Stimulated activated CD4-positive, alpha-beta T cell treated with anti-CD3 and anti-CD28 coated beads, TNF-alpha, amount 100 ng/mL, for 24 hours (primary cell): ENCODE results near the gene ARHGEF7.
A peak's percentile ranks its signal among the peaks of the same experiment; 100 is the strongest.

Source experiments
- DNase-seq, 3 experiments: peaks; one replicate each; pipeline ENCODE4 v3.0.0-alpha.2; 2020; ENCODE audit warnings: low read depth in 3 of 3

Gene ARHGEF7

DNA sequence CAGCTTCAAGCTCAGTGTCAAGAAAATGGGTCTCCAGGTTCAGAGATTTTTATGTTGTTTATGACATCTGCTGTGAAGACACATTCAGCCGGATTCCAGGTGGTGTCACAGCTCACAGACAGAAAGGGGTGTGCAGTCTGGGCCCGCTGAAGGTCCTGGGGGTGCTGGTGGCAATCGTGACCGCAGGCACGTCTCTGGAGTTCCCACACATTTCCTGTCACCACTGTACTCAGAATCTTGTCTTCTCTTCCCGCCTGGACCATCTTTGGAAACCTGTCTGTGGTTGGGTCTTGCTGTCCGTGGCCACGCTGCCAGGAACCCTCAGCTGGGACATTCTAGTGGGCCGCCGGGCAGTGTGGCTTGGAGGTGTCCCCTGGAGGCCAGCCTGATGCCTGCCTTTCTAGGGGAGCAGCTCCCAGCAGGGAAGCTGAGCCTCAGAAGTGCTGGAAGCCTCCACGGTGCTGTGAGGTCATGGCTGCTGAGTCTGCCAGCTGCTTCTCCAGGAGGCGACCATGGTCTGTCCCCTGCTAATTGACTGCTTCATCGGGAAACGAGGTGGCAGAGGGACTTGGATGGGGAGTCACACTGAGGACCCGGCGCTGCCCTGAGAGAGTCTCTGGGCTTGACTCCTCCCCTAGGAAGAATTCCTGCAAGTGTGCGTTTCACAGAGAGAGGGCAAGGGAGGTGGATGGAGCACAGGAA lies 209.0 kb downstream of the ARHGEF7 start:
- DNase-seq = peak in 1 of 3 experiments; percentile 5

DNA sequence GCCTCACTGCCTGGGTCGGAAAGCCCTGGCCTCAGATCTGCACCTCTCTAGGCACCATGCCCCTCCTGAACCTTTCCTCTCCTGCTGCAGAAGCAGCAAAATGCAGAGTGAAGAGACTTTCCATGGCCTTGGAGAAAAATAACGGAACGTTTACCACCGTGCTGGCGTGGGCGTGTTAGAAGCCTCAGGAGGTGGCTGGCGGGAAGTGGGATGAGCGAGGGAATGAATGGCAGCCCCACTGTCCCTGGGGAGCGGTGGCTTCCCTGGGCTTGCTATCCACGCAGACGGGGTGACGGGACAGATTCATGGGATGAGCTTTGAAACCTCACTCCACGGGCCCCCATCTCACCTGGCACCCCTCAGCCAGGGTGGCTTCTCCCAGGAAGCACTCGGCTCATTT lies 209.6 kb downstream of the ARHGEF7 start:
- no peak for DNase-seq

DNA sequence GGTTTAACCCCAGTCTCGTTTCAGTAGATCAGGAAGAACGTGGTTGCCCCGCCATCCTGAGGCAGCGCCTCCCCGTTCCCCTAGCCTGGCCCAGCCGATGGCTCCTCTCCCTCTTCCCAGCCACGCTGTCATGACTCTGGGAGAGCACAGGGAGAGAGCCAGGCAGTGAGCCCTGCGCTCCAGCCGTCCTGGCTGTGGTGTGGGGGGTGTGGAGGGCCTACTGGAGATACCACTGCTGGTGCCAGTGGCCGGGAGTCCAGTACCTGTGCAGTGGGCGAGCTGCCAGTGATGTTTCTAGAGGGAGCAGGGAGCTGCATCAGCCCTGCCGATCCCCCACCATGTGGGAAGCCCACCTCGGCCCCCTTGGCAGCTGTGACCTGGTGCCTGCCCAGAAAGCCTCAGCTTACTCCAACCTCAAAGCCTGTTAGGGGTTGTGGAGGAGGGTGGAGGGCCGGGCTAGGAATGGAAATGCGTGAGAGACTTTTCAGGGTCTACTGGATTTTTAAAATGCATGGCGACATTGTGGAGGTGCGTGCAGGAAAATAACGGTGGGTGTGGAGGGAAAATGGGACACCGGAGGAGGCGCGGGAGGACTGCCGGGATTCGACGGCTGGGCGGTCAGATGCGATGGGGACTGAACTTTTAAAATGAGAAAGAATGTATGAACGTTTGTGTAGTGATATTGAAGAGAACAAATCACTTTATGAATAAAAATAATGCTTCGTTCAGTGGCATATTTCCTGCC lies 210.2 kb downstream of the ARHGEF7 start:
- DNase-seq = no peak

DNA sequence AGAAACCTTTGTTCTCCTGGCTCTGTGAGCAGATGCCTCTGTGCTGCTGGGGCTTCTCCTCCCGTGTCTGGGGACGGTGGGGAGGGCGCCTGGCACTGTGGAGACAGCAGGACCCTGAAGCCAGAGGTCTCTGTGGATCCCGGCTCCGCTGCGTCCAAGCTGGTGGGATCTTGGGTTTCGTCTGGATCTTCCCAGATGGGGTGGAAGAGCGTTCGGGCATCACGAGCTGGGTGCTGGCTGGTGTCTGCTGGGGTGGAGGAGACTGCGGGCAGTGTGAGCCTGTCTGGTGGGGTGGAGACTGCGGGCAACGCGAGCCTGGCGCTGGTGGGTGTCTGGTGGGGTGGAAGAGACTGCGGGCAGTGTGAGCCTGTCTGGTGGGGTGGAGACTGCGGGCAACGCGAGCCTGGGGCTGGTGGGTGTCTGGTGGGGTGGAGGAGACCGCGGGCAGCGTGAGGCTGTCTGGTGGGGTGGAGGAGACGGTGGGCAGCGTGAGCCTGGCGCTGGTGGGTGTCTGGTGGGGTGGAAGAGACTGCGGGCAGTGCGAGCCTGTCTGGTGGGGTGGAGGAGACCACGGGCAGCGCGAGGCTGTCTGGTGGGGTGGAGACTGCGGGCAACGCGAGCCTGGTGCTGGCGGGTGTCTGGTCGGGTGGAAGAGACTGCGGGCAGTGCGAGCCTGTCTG lies 211.0 kb downstream of the ARHGEF7 start:
- no peak for DNase-seq

DNA sequence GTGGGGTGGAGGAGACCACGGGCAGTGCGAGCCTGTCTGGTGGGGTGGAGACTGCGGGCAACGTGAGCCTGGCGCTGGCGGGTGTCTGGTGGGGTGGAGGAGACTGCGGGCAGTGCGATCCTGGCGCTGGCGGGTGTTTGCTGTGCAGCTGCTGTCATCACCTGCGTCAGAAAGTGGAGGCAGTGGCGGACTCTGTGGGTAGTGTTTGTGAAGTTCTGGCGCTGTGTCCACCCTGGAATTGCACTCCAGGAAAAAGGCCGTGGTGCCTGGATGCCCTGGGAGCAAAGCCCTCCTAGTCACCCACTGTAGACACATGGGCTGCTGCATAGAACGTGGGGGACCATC lies 211.5 kb downstream of the ARHGEF7 start:
- DNase-seq = no peak

DNA sequence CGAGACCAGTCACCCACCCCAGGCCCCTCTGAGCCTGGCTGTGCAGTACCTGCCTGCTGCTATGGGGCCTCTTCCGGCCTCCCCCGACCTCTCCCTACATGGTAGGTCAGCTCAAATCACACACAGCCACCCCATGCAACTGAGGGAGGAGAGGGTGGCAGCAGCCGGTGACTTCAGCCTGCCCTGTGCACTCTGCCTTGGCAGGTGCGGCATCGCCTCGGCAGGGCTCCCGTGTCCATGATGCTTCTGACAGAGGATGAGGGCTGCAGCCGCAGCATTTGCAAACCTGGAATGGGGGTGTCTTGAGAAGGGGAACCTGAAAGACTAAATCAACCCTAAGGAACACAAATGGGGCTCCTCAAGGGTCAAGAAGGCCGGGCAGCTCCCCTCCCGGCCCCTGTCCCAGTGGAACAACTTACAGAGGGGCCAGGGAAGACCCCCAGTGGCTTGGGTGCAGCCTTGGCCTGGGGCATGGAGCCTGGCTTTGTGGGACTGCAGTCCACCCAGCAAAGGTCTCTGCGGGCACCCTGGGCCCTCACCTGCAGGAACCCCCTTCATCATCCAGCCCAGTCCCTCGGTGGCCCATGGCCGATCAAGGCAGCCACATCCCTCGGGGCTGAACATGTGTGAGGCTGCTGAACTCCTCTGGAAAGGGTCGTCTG lies 212.0 kb downstream of the ARHGEF7 start:
- DNase-seq = no peak

DNA sequence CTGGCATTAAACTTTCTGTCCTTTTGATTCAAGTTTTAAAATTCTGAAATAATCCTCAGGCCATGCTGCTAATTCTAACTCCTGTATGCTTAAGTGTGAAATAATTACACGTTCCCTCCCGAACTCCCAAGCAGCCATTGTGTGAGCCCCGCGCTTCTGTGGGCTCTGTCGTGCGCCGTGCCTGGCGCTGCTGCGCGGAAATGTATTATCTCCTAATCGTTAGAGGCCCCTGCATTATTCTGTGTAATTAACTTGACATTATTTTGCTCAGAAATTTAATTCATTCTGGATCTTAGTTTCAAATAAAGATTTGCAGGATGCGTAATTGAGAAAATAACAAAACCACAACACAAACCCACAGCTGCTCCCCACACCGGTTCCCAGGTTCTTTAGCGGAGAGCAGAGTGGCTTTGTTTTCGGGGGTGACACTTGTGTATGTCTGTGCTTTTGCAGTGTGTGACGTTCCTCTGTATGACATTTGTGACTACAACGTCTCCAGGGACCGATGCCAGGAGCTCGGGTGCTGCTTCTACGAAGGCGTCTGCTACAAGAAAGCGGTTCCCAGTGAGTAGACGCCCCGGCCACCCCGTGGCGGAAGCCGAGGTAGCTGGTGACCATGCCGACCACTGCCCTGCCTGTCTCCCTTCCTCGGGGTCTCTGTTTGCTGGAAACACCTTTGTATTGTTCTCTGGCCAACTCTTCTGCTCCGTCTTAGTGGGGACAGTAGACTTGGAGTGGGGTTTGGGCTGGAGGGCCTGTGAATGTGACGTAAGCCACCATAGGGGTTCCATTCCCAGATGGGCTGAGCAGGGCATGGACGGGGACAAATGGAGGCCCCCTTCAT lies 212.8 kb downstream of the ARHGEF7 start:
- DNase-seq = no peak

DNA sequence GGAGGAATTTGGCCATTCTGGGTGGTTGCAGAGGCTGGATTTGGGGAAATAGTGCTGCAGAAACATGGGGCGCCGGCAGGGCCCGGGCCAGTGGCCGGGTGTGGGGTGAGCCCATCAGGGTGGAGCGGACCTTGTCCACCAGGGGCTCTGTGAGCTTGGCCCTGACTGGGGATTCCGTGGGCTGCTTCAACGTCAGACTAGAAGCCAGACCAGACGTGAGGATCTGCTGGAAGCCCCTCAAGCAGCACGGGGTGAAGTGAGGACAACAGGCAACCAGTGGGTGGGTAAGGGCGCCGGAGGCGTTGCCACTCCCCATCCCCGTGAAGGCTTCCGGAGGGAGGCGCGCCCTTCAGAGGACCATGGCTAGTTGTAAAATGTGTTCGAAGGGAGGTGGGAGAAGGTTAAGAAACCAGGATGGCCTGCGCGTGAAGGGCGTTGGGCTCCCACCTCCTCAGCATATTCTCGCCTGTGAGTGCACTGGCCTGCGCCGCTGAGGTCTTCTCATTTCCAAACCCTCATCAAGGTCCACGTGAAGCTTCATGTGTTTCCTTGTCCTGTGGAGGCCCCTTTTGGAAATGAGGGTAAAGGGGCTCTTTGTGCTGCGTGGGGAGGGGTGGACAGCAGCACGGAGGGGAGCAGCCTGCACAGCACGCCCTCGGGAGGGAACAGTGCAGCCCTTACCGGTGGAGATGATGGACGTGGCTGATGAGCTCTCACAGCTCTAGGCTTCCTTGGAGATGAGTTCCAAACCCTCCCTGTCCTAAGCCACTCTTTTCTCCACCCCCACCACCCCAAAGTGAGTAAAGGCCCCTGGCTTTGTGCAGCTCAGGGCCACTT lies 213.7 kb downstream of the ARHGEF7 start:
- no peak for DNase-seq

DNA sequence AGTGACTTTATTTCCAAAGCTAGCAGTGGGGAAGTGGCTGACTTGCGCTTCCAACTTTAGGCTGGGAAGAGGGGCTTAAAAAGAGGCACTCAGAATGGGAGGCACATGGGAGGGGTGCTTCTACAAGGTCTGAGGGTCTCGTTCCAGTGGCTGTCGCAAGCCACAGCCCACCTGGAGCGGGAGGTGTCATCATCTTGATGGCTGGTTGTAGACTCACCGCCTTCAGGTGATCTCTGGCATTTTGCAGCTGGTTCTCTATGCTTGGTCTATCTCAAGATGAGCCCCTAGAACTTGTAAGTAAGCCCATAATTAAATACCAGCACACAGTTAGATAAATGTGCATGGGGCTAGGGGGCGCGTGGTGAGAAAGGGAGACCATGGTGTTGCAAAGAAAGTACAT lies 214.5 kb downstream of the ARHGEF7 start:
- DNase-seq = no peak

DNA sequence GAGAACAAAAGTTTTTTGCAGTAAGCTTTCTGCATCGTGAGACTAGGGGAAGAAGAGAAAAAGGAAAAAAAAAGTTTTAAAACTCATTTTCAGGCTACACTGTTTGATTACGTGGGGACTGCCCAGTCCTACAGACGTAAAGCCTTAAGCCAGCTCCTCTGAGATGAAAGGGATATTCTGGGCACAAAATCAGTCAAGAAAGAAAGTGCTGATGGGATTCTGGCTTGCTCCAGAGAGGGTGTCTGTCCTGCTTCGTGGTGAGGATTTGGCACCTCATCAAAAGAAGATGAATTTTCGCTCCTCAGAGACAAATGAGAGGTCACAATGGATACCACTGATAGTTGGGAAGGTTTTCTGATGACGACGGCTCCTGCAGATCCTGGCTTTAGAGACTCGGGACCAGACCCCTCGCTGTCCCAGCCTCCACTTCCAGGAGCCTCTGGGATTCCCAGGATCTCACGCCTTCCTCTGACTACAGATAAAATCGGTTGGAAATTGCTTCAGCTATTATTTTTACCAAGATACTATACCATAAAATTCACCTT lies 215.0 kb downstream of the ARHGEF7 start:
- DNase-seq = no peak

DNA sequence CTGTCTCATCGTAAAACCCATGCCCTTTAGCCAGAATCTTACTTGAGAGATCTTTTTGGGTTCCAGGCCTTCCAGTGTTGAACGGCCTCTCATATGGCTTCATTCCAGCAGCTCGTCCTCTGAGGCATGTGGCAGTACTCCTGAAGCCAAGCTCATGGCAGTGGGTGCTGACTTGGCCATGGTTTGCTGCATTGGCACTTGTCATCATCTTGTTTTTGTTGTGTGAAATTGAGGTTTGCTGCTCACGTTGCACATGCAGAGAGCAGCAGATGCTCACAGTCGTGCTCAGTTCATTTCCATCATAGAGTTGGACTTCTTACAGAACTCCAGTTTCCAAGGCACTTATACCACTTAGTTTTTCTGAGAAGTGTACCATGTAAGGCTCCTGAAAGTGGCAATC lies 220.2 kb downstream of the ARHGEF7 start:
- DNase-seq = no peak

DNA sequence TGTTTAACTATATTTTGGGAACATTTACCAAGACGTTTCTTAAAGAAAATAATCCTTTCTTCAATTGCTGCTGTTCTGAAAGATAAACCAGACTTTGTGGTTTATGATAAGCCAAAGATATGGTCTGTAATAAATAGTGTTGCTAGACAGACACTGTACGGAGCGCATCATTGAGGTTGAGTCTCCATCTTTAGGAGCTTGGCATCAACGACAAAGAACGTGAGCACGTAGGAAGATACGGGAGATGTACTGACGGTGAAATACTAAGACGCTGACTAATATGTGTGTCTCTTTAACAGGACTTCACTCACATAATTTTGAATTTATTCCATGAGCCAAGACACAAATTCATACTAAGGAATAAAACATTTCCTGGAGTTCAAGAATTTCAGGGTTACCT lies 221.6 kb downstream of the ARHGEF7 start:
- DNase-seq = no peak

DNA sequence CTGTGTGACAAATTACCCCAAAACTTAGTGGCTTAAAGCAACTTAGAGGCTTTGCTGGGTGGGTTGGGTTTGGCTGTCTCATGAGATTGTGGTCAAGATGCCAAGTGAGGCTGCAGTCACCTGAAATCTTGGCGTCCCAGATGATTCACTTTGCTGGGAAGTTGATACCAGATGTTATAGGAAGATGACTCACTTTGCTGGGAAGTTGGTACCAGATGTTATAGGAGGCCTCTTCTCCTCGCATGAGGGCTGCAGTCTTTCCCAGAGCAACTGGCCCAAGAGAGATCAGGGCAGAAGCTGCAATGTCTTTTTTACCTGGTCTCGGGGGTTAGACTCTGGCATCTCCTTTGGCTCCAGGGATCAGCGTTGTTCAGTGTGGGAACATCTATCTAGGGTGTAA lies 222.1 kb downstream of the ARHGEF7 start:
- no peak for DNase-seq

DNA sequence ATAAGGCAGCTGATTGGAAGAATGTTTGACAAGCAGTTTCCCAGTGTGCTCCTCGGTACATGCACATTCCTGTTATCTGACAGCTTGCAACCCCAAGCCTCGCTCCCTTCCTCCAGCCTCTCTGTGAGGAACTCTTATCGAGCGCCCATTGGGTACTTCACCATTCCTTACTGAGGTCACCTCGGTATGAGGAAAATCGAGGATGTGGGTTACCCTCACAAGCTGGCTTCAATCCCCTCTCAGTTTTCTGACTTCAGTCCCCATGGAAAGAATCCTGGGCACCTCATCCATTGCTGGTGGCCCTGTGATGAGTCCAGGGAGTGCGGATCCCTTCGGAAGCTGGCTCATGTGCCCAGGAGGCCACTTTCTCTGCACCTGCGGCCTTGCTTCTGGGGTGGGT lies 222.6 kb downstream of the ARHGEF7 start:
- no peak for DNase-seq

DNA sequence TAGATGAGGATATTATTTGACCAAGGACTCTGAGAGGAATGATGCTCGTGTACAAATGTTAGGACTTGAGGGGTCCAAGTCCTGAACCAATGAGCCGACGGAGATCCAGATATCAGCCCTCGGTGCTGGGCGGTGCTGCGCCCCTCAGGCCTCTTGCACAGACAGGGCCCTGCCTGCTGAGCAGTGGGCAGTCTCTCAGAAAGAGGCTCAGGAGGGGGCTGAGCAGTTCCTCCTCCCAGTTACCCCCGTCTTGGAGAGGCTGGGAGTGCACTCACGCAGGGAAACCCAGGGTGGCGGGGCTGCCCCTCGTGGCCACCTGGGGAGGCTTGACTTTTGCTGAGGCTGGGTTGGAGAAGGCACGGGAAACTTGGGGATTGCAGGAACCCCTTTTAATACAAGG lies 223.7 kb downstream of the ARHGEF7 start:
- no peak for DNase-seq

DNA sequence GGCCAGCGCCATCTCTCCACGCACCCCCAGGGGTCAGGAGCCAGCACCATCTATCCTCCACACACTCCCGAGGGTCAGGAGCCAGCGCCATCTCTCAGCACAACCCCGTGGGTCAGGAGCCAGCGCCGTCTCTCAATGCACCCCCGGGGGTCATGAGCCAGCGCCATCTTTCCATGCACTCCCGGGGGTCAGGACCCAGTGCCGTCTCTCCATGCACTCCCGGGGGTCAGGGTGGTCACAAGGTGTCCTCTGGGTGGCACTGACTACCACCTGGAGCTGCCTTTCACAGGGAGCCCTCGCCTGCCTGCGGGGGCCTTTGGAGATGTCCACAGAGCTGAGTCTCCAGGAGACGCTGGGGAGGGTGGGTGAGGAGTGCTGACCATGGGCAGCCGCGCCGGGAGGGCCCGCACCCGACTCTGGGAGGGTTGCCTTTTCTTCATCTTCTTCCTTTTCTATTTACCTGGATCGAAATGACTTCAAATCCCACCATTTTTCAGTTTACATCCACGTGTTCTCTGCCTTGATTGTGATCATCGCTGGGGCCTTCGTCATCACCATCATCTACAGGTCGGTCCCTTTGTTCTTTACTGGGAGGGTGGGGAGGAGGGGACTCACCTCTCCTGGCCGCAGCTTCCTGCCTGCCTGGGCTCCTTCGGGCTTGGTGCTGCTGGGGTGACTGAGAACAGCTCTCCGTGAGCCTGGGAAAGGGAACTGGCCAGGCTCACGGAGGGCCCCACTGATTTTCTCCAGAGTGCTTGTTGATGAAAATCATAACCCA lies 224.4 kb downstream of the ARHGEF7 start:
- no peak for DNase-seq

DNA sequence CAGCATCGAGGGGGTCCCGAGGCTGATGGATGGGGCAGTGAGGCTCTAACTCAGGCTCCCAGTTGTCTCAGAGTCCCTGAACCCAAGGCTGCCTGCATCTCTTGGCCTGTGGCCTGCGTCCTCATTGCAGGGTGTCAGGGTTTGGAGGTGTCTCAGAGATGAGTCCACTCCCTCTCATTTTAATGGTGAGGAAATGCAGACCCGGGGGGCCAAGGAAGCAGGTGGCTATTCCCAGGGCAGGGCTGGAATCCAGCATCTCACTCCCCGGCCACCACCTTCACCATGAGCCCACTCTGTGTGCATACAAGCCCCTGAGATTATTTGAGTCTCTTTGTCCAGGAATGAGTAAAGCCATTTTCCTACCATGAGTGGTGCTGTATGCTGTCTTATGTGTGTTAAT lies 226.8 kb downstream of the ARHGEF7 start:
- DNase-seq = no peak

DNA sequence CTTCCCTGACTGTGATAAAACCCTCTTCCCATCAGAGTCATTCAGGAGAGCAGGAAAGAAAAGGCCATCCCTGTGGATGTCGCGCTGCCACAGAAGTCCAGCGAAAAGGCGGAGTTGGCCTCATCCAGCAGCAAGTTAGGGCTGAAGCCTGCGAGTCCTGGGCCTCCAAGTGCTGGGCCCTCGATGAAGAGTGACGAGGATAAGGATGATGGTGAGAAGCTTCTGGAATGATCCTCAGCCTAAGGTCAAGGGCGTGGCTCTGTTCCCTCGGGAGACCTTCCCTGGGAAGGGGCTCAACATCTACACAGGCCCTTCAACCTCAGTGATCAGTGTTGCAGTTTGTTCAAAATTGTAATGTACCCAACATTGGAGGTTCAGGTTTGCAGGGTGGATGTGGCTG lies 227.6 kb downstream of the ARHGEF7 start:
- no peak for DNase-seq

DNA sequence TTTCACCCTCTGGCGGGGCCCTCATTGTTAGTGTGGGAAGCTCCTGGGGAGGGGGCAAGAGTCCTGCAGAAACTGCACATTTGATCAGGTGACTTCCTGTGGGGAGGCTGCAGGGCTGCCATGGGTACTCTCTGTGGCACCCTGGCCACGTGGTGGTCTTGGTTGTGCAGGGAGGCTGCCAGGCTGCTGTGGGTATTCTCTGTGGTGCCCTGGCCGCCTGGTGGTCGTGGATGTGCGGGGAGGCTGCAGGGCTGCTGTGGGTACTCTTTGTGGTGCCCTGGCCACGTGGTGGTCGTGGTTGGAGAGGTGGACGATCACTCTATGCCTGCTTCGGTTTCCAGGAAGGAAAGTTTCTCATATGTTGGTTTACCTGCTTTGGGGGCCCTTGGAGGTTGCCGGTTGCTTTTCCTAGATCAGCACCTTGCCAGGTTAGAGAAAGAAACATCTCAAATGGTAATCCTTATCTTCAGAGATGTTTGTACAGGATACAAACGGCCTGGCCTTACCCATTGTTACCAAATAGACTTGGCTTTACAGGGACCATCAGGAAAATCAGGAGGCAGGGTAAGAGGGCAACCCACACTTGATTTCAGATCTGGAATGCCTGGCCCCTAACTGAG lies 228.2 kb downstream of the ARHGEF7 start:
- DNase-seq = no peak
